Measurements from ENCODE around the gene AHR. TPM values are rescaled to one million over a fixed set of nuclear protein-coding genes. Genes with fewer than 3 reads are reported as not detected.

The AHR gene
- 10 to 100 TPM; 36.7 to 42.3 TPM for total RNA-seq

- peak within 1 kb of the TSS; percentile 87 for H3K4me3 Mint-ChIP-seq
- H3K27ac Mint-ChIP-seq = peak within 1 kb of the TSS; percentile 96
- DNase-seq = peak; percentile 94
Measured at GRCh38 chr7:17298102-17298839, at the start of gene AHR. AHR (plus strand) TSS chr7:17298652; CDS start chr7:17299265, 613 bp downstream.

GRCh38 chr7:17253885-17254284 is 44.6 kb upstream of the AHR start:
- ChIA-PET POLR2A (no interaction called here), CTCF (no interaction called here)
- intact Hi-C loops (cut with DNase I, micrococcal nuclease) = no loop called here

More at GRCh38 chr7:17298102-17298839, at the start of gene AHR:
- ChIA-PET CTCF (interaction anchor here (0.5 to 1.0 kb wide), 3 partner anchors 125 to 338 kb away, joined by 3 read pairs; no protein-coding TSS in a partner anchor), POLR2A (interaction anchor here (0.5 to 2.0 kb wide), 3 partner anchors 37 to 164 kb away, joined by 4 to 8 read pairs (median 4); no protein-coding TSS in a partner anchor)
- peaks cover 7% of the 10 kb centered on the region for H3K36me3 Mint-ChIP-seq (ENCODE audit: low read depth)
- H3K27me3 Mint-ChIP-seq = no peaks in the 10 kb centered on the region
- H3K4me1 Mint-ChIP-seq = peaks cover 18% of the 10 kb centered on the region
- ATAC-seq = peak; percentile 85
- peaks cover 8% of the 10 kb centered on the region for H3K9me3 Mint-ChIP-seq (ENCODE audit: low read depth)
- intact Hi-C loops (cut with DNase I, micrococcal nuclease) = loop anchor here (1.0 to 5.0 kb wide), 9 partner anchors 24 to 652 kb away; partner anchors contain the start of genes BZW2 (in 2 of the 2) and ANKMY2 (in 1 of the 2)

GRCh38 chr7:17255926-17256325 is 42.5 kb upstream of the AHR start:
- Mint-ChIP-seq H3K27ac (no peak overlapping the region), H3K36me3 (ENCODE audit: low read depth) (no peaks in the 10 kb centered on the region), H3K9me3 (ENCODE audit: low read depth) (no peaks in the 10 kb centered on the region), H3K27me3 (no peaks in the 10 kb centered on the region), H3K4me1 (peaks cover 18% of the 10 kb centered on the region), H3K4me3 (no peak overlapping the region)
- intact Hi-C loops (cut with DNase I, micrococcal nuclease) = no loop called here
- no peak for DNase-seq
- POLR2A ChIA-PET = no interaction called here
- CTCF ChIA-PET = no interaction called here
- ATAC-seq = no peak

More at GRCh38 chr7:17253885-17254284, 44.6 kb upstream of the AHR start:
- Mint-ChIP-seq H3K27ac (no peak overlapping the region), H3K9me3 (ENCODE audit: low read depth) (no peaks in the 10 kb centered on the region), H3K27me3 (no peaks in the 10 kb centered on the region), H3K4me1 (peaks cover 1% of the 10 kb centered on the region), H3K36me3 (ENCODE audit: low read depth) (no peaks in the 10 kb centered on the region), H3K4me3 (no peak overlapping the region)
- ATAC-seq = no peak
- DNase-seq = no peak

GRCh38 chr7:17256375-17256774 is 42.1 kb upstream of the AHR start:
- Mint-ChIP-seq H3K9me3 (ENCODE audit: low read depth) (no peaks in the 10 kb centered on the region), H3K4me3 (no peak overlapping the region), H3K27me3 (no peaks in the 10 kb centered on the region), H3K4me1 (peaks cover 23% of the 10 kb centered on the region), H3K36me3 (ENCODE audit: low read depth) (no peaks in the 10 kb centered on the region), H3K27ac (no peak overlapping the region)
- DNase-seq (no peak), ATAC-seq (no peak)
- ChIA-PET POLR2A (no interaction called here), CTCF (no interaction called here)
- intact Hi-C loops (cut with DNase I, micrococcal nuclease) = no loop called here

GRCh38 chr7:17266565-17266964 is 31.9 kb upstream of the AHR start:
- ChIA-PET POLR2A (no interaction called here), CTCF (interaction anchor here (0.6 to 1.1 kb wide), 2 partner anchors 10 to 22 kb away, joined by 3 to 4 read pairs; no protein-coding TSS in a partner anchor)
- ATAC-seq (no peak), DNase-seq (no peak)
- peaks cover 6% of the 10 kb centered on the region for H3K4me1 Mint-ChIP-seq
- H3K36me3 Mint-ChIP-seq (ENCODE audit: low read depth) = peaks cover 24% of the 10 kb centered on the region
- H3K4me3 Mint-ChIP-seq = no peak overlapping the region
- intact Hi-C loops (cut with DNase I, micrococcal nuclease) = no loop called here
- H3K9me3 Mint-ChIP-seq (ENCODE audit: low read depth) = peaks cover 50% of the 10 kb centered on the region
- H3K27ac Mint-ChIP-seq = no peak overlapping the region
- H3K27me3 Mint-ChIP-seq = no peaks in the 10 kb centered on the region

- POLR2A ChIA-PET = no interaction called here
Measured at GRCh38 chr7:17269341-17270221, 28.9 kb upstream of the AHR start.

GRCh38 chr7:17274551-17275245 is 23.8 kb upstream of the AHR start:
- ChIA-PET POLR2A (interaction anchor here (1.7 kb wide), 1 partner anchor 13 kb away, joined by 5 read pairs; no protein-coding TSS in a partner anchor), CTCF (interaction anchor here (0.6 to 1.7 kb wide), 2 partner anchors 21 to 266 kb away, joined by 4 read pairs; no protein-coding TSS in a partner anchor)
- Mint-ChIP-seq H3K27ac (peak overlapping the region; percentile 73), H3K27me3 (no peaks in the 10 kb centered on the region), H3K4me1 (peaks cover 21% of the 10 kb centered on the region), H3K36me3 (ENCODE audit: low read depth) (peaks cover 11% of the 10 kb centered on the region), H3K4me3 (no peak overlapping the region), H3K9me3 (ENCODE audit: low read depth) (peaks cover 23% of the 10 kb centered on the region)
- intact Hi-C loops (cut with DNase I, micrococcal nuclease) = loop anchor here in 1 of 2 experiments (1.0 kb wide), 1 partner anchor 24 kb away; the partner anchor contains the start of gene AHR
- DNase-seq (peak; percentile 48), ATAC-seq (peak; percentile 98)

More at GRCh38 chr7:17269341-17270221, 28.9 kb upstream of the AHR start:
- DNase-seq (no peak), ATAC-seq (no peak)
- Mint-ChIP-seq H3K9me3 (ENCODE audit: low read depth) (peaks cover 55% of the 10 kb centered on the region), H3K36me3 (ENCODE audit: low read depth) (peaks cover 27% of the 10 kb centered on the region), H3K27ac (no peak overlapping the region), H3K4me1 (peaks cover 9% of the 10 kb centered on the region), H3K27me3 (no peaks in the 10 kb centered on the region), H3K4me3 (no peak overlapping the region)
- intact Hi-C loops (cut with DNase I, micrococcal nuclease) = no loop called here
- CTCF ChIA-PET = no interaction called here

GRCh38 chr7:17275749-17276671 is 22.4 kb upstream of the AHR start:
- DNase-seq = no peak
- Mint-ChIP-seq H3K27ac (no peak overlapping the region), H3K4me1 (peaks cover 21% of the 10 kb centered on the region), H3K27me3 (no peaks in the 10 kb centered on the region), H3K9me3 (ENCODE audit: low read depth) (peaks cover 11% of the 10 kb centered on the region), H3K36me3 (ENCODE audit: low read depth) (peaks cover 3% of the 10 kb centered on the region), H3K4me3 (no peak overlapping the region)
- intact Hi-C loops (cut with DNase I, micrococcal nuclease) = no loop called here
- CTCF ChIA-PET = interaction anchor here (0.6 to 1.8 kb wide), 4 partner anchors 9 to 529 kb away, joined by 3 to 7 read pairs (median 4); no protein-coding TSS in a partner anchor
- POLR2A ChIA-PET = no interaction called here
- no peak for ATAC-seq

GRCh38 chr7:17279061-17279460 is 19.4 kb upstream of the AHR start:
- intact Hi-C loops (cut with DNase I, micrococcal nuclease) = no loop called here
- Mint-ChIP-seq H3K4me1 (peaks cover 18% of the 10 kb centered on the region), H3K27ac (no peak overlapping the region), H3K27me3 (no peaks in the 10 kb centered on the region), H3K36me3 (ENCODE audit: low read depth) (no peaks in the 10 kb centered on the region), H3K4me3 (no peak overlapping the region), H3K9me3 (ENCODE audit: low read depth) (no peaks in the 10 kb centered on the region)
- DNase-seq (no peak), ATAC-seq (no peak)
- ChIA-PET POLR2A (no interaction called here), CTCF (no interaction called here)

- ChIA-PET CTCF (no interaction called here), POLR2A (no interaction called here)
- Mint-ChIP-seq H3K4me3 (no peak overlapping the region), H3K36me3 (ENCODE audit: low read depth) (peaks cover 2% of the 10 kb centered on the region), H3K27ac (no peak overlapping the region), H3K4me1 (no peaks in the 10 kb centered on the region), H3K27me3 (no peaks in the 10 kb centered on the region), H3K9me3 (ENCODE audit: low read depth) (no peaks in the 10 kb centered on the region)
- DNase-seq (no peak), ATAC-seq (no peak)
- intact Hi-C loops (cut with DNase I, micrococcal nuclease) = no loop called here
Measured at GRCh38 chr7:17289074-17289645, 9.3 kb upstream of the AHR start.

Data from activated CD4-positive, alpha-beta T cell treated with anti-CD3 and anti-CD28 coated beads for 36 hours (primary cell).